Upper lobe of left lung (tissue), 4 donors: ENCODE measurements around the gene CACNA1S.

ENCODE experiments used
- CTCF ChIP-seq, 6 experiments: fragments of 450-650 bp in 4 of 6; fragments of 200-600 bp in 2 of 6; sonication (generic) in 2 of 6; IDR thresholded peaks; one replicate each; pipeline ENCODE4 v1.5.1; 2016 to 2019; ENCODE audit warnings: antibody characterized with exemption in 6 of 6
- EP300 ChIP-seq, 4 donors: sonication (generic); formaldehyde crosslinking; IDR thresholded peaks; one replicate each; pipeline ENCODE4 v1.5.1; 2017; ENCODE audit warnings: antibody characterized with exemption in 4 of 4, control low read depth in 2 of 4
- POLR2A ChIP-seq, 4 donors: fragments of 450-650 bp; IDR thresholded peaks; one replicate each; pipeline ENCODE4 v1.5.1; 2016 to 2017; ENCODE audit warnings: antibody characterized with exemption in 4 of 4, mild to moderate bottlenecking in 2 of 4
- POLR2AphosphoS5 ChIP-seq, 2 donors: sonication (generic); formaldehyde crosslinking; IDR thresholded peaks; one replicate each; pipeline ENCODE4 v1.5.1; 2017; ENCODE audit warnings: antibody characterized with exemption in 2 of 2

- TF ChIP-seq POLR2A (IDR thresholded peaks at IDR 0.05) (no peak), CTCF (IDR thresholded peaks at IDR 0.05) (no peak), EP300 (IDR thresholded peaks at IDR 0.05) (no peak), POLR2AphosphoS5 (IDR thresholded peaks at IDR 0.05) (no peak)
These were observed 18.7 kb downstream of the CACNA1S start for GRCh38 chr1:201093561-201093960.
